Ureter (tissue), 1 donor: ENCODE results near the gene ISOC2. TPM values are rescaled to one million over a fixed set of nuclear protein-coding genes. Genes with fewer than 3 reads are reported as not detected.
"Not testable (repeated sequence)": the region's sequence is repeated elsewhere in the genome, so short reads cannot be mapped to it uniquely, and the experiment has no call there.

Experiments
- DNase-seq: peaks from one replicate; pipeline ENCODE4 v3.0.0-alpha.2; 2020; ENCODE audit warnings: low spot score
- total RNA-seq: library from RNA; stranded (reverse); gene quantifications from one replicate; pipeline ENCODE4 v1.2.4, GENCODE V29; 2023
- donor health status: DM: yes; HTN: yes; CAD: no.

ISOC2 gene
- total RNA-seq, 1 donor from 2014 or later: 48.4 TPM

DNA sequence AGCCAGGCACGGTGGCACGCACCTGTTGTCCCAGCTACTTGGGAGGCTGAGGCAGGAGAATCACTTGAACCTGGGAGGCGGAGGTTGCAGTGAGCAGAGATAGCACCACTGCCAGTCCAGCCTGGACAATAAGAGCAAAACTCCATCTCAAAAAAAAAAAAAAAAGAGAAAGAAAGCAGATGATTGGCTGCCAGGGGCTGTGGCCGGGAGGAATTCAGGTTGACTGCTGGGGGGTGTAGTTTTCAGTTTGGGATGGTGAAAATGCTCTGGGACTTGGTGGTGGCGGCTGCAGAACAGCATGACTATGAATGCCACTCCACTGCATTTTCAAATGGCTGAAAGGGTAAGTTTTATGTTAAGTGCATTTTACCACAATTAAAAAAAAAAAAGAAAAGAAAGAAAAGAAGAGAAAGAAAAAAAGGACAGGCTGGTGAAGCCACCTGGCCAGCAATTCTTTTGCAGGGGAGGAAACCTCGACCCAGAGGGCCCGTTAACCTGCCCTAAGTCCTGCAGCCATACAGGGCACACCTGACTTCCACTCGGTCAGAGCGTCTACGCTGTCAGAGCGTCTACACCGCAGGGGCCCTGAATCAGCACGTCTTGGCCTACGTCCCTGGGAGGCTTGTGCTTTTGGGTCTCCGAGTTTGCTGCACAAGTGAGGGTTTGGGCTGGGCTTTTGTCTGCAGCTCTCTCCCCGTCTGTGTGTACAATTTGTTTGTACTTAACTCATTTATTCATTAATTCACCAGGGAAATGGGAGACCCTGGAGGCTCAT lies 3.6 kb downstream of the ISOC2 start:
- DNase-seq: no peak

DNA sequence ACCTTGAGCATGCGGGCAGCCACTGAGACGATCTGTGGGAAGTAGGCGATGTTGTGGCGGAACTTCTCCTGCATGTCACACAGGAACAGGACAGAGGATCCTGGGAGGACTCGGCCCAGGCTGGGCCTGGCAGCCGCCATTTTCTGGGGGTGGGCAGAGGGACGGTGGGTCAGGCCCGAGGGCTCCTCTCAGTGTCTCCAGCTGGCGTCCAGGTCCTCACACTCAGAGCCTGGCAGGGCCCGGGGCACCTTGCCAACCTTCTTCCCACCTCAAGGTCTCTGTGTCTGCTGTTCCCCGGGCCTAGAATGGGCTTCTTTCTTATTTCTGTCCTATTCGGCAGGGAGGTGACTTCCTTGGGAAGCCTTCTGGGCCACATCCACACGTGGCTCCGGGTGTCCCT lies 5.1 kb downstream of the ISOC2 start:
- no peak for DNase-seq

DNA sequence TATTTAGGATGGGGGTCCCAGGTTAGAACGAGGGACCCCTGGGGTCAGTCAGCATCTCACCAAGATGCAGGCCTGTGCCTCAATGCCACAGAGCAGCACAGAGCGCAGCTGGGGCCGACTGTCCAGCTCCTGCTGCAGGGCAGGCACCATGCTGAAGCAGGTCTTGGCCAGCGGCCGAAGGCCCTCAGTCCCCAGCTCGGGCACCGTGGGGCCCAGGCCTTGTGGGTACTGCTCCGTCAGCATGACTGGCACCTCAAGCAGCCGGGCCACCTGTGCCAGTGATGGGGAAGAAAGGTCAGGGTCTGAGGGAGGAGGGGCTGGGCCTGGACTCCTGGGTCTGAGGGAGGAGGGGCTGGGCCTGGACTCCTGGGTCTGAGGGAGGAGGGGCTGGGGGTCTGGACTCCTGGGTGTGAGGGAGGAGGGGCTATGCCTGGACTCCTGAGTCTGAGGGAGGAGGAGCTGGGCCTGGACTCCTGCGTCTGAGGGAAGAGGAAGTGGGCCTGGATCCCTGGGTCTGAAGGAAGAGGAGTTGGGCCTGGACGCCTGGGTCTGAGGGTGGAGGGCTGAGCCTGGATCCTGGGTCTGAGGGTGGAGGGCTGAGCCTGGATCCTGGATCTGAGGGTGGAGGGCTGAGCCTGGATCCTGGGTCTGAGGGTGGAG lies 5.7 kb downstream of the ISOC2 start:
- DNase-seq: no peak

DNA sequence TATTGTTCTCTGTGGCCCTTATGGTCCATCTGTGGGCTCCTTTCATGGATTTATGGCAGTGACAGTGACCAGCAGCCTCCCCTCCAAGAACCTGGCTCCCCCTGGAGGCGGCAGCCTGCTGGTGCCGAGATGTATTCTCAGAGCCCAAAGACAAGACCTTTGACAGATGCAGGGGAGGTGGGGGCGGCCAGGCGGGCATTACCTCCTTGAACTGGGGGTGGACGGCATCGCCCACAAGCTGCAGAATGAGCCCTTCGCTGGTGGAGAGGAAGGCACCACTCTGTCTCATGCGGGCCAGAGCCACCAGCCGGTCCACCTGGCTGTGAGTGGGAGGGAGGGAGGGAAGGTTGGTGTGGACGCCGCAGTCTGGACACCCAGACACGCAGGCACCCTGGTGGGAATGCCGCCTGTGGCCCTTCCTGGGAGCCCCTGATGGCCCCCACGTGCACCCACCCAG lies 6.6 kb downstream of the ISOC2 start:
- no peak for DNase-seq

DNA sequence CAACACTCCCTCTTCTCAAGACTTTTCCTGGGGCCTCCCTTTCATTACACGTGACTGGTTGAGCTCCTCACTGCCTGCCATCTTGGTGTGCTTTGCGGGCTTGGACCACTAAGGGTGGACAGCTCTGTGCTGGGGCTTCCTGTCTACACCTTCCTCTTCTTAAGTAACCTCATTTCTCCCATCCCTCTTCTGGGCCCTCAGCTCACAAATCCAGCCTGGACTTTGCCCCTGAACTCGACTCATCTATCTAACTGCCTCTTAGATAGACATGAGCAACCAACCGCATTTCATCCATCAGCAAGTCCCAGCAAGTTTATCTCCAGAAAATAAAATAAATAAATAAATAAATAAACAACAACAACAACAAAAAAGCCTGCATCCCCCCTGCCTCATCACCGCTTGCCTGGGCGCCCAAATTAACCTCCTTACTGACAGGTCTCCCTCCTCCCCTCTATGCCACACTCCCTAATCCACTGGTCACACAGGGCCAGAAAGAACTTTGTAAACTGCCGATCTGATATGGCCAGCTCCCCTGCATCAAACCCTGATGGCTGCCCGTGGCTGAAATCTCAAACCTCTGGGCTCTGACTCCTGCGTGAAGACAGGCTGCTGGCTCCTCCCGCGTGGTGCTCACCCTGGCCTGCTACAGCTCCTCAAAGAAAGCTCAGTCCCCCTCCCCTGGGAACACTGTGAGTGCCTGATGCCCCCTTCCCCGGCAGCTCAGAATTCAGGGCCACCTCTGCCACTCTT lies 7.8 kb downstream of the ISOC2 start:
- no peak for DNase-seq

DNA sequence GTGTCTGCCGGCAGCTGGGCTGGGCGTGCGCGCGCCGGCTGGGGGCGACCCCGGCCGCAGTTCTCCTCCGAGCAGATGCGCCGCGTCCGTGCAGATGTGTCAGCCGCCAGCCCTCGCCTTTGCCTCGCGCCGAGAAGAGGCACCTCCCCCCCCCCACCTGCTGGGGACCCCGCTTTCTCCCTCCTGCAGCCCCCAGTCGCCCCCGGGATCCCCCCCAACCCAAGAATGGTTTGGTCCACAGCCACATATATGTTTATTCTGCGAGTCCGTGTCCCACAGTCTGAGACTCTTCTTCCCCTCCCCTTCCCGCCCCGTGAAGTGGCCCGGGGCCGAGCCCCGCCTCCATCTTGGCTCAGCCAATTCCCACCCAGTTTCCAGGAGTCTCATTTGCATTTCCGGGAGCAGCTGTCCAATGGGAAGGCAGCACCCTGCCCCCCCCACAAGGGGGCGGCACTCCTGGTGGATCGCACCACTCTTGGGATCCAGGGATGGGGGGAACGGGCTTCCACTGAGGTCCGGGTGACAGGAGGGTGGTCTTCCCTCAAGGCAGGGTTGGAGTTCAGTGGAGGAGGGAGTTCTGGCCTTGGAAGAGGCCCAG lies 8.6 kb downstream of the ISOC2 start:
- DNase-seq: no peak

DNA sequence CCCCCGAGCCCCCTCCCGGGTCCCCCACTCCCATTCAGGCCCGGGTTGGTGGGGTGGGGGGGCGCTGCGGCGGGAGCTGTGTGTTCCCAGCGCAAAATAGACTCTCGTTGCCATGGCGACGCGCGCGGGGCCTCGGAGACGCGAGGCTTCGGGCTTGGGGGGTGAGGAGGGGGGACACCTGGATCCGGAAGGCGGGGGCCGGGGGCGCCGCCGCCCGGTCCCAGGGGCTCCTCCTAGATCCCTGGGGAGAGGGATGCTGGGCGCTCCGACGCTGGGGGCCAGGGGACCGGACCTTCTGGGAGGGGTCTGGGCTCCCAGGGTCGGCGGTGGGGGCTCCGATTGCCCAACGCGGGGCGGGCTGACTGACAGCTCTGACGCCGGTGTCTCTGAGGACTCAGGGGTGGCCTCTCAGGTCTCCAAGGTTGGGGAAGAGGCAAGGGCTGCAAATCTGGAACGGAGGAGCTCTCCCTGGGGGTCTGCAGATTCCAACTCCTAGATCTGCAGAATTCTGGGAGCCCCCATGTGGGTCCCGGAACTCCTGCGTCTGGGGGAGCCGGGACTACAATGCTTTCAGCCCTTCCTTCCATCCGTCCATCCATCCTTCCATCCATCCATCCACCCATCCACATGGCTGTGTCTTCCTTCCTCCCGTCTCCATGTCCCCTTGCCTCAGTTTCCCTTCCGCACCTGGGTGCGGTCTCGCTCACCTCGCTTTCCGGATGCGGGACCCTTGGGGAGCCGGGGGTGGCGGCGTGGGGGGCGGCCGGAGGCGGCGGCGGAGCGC lies 9.3 kb downstream of the ISOC2 start:
- DNase-seq: no peak

DNA sequence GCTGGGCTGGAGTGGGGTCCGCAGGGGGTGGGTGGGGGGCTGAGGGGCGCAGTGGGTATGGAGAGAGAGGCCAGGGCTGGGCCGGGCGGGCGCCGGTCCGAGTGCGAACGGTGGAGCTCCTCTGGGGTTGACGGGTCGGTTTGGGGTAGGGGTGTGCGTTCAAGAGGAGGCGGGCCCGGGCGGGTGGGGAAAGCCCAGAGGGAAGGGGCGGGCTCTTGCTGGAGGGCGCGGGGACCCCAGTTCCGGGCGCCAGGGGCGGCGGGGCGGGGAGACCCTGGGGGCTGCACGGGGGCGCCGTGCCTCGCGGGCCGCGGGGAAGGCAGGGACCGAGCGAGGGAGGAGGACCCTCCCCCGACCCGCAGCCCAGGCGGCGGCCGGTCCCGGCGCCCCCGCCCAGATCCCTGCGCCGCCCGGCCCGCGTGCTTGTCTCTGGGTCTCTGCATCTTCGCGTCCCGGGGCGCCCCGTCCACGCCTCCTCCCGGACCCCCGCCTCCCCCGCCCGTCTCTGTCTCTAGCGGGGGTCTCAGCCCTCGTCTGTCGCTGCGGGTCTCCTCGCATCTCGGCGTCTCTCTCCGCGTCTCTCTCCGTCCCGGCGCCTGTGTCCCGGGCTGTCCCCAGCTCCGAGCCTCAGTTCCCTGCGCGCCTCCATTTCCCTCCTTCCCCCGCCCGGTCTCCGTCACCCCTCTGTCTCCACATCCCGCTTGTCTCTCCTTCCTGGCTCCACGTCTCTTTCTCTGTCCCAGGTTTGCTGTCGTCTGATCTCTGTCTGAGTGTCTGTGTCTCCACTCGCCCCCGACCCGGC lies 10.1 kb downstream of the ISOC2 start:
- no peak for DNase-seq

DNA sequence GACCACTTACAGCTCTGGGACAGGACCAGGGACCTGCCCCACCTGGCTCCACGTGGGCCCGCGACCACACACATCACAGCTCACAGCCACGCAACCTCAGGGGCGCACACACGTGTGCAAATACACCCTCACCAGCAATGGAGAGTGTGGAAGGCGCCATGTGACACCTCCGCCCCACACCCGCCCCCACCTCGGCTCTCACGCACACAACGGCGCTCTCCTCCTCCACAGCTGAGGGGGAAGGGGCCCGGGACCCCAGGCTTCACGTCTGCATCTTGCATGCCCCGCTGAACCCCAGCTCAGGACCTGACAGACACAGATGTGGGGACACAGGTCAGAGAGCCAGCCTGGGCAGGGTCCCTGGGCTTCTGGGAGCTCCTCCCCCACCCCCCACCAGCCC lies 12.0 kb downstream of the ISOC2 start:
- DNase-seq: no peak

DNA sequence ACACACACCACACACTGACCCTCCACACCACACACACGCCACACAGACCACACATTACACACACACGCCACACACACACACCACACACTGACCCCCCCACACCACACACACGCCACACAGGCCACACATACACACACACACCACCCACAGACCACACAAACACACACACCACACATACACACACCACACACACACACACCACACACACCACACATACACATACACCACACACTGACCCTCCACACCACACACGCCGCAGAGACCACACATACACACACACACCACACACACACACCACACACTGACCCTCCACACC lies 13.3 kb downstream of the ISOC2 start:
- not testable (repeated sequence) for DNase-seq

DNA sequence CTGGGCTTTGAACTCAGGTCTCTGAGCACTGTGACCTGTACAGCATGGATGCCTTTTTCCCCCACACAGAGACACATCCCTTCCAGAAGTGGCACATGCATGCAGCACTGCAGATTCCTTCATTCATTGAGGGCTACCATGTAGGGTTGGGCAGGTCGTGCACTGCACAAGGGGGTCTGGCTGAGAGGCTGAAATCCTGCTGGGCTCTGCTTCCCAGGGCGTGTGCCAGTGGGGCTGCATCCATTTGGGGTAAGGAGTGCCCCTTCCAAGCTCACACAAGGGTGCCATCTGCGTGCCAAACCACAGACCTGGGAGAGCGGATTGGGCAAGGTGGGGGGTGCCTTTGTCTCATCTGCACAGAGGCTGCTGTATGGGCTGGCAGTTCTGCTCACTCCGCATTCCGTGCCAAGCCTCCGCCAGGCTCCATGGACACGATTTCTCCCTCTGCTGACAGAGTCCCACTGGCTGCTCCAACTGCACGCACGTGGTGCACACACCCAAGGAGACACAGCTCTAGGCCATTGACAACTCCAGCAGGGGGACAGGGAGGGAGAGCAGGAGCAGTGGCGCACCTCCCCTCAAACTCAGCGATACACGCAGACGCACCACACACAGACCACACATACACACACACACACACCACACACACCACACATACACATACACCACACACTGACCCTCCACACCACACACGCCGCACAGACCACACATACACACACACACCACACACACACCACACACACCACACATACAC lies 13.8 kb downstream of the ISOC2 start:
- no peak for DNase-seq

DNA sequence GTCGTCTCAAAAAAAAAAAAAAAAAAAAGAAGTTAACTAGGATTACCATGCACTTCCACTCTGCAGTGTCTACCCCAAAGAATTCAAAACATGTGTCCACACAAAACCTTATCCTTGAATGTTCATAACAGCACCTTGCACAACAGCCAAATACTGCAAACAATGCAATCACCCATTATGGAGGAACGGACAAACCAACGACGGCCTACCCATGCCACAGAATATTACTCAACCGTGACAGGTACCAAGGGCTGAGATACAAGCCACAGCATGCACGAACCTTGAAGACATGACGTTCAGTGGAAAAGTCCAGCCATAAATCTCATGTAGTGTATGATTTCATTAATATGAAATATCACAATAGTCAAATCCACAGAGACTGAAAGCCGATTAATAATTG lies 15.4 kb downstream of the ISOC2 start:
- DNase-seq: peak; percentile 67

DNA sequence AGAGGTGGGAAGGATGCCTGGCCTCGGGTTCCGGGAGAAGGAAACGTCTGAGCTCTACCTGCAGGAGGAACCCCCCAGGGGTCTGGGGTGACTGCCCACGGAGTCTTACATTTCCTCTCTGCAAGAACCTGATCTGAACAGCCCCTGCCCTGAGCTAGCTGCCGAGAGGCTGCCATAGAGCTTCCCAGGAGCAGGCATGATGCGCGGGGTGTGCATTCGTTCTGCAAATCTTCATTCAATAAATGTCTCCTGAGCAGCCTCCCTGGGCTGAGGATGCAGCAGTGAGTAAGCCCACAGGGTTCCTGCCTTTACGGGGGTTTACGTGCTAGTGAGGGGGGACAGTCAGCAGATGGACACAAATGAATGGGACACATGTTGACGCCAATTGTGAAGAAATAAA lies 16.8 kb downstream of the ISOC2 start:
- no peak for DNase-seq

DNA sequence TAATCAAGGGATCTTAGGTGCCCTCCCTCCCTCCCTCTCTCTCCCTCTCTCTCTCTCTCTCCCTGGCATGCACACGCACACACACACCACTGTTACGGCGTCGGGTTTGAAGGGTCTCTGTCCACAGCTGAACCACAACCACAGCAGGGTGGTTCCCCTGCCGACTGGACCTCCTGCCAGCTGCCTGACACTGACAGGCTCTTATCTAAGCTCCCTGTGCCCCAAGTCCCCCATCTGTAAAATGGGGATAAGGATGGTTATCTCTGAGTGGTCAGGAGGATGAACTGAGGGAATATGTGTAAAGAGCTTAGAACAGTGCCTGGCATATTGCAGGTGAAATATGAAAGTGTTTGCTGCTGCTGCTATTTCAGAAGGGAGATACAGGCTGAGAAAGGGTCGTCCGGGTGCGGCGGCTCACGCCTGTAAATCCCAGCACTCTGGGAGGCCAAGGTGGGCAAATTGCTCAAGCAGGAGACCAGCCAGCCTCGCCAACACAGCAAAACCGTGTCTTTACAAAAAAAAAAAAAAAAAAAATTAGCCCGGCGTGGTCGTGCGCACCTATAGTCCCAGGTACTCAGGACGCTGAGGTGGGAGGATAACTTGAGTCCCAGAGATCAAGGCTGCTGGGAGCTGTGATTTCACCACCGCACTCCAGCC lies 17.5 kb downstream of the ISOC2 start:
- no peak for DNase-seq

DNA sequence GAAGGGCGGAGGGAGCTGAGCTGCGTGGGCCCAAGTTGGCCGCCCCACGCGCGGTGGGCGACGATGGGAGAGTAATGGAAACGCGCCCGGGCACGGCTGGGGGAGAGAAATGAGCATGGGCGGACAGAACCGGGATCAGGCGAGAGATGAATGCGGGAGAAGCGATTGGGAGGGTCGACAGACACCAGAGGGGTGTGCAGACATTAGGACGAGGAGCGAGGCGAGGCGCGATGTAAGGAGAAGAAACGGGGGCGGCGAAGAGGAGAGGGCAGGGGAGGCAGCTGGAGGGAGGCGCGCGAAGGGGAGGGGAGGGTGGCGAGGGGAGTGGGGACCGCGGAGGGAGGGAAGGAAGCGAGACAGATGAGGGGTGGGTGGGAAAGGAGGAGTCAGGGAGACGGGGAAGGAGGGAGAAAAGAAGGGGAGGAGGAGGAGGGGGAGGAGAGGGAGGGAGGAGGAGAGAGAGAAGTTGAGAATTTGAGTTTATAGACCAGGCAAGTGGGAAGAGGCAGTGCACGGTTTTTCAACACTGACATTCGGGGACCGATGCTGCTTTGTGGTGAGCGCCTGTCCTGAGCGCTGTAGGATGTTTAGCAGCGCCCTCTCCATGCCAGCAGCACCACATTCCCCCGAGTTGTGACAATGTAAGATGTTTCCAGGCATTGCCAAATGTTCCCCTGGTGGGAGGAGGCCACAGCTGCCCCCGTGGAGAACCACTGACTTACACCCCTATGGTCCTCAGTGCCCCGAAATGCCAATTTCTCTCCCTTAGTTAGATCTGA lies 18.2 kb downstream of the ISOC2 start, which contains the start of gene SHISA7:
Gene SHISA7 (minus strand): TSS at position 256 of the 779 bp plus-strand sequence. CDS start 437 bp downstream, outside the sequence.
- no peak for DNase-seq

DNA sequence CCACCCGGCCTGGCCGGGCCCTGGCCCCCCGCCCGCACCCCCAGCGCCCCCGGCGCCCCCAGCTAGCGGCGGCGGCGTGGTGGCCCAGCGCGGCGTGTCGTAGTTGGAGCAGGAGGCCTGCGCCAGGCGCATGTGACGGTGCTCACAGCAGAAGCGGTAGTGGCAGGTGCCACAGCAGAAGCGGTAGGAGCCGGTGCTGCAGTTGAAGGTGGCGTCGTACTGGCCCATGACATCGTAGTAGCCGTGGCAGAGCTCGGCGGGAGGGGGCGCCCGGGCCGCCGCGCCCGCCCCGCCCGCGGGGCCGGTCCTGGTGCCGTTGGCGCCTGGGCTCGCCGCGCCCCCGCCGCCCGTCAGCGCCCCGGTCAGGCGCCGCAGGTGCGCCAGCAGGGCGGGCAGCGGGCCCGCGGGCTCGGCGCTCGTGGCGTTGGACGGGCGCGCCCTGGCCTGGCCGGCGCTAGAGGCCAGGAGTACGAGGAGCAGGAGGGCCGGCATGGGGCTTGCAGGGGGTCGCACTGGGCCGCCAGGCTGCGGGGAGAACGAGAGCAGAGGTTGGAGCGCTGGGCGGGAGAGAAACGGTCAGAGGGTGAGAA lies 19.0 kb downstream of the ISOC2 start:
- DNase-seq: no peak

DNA sequence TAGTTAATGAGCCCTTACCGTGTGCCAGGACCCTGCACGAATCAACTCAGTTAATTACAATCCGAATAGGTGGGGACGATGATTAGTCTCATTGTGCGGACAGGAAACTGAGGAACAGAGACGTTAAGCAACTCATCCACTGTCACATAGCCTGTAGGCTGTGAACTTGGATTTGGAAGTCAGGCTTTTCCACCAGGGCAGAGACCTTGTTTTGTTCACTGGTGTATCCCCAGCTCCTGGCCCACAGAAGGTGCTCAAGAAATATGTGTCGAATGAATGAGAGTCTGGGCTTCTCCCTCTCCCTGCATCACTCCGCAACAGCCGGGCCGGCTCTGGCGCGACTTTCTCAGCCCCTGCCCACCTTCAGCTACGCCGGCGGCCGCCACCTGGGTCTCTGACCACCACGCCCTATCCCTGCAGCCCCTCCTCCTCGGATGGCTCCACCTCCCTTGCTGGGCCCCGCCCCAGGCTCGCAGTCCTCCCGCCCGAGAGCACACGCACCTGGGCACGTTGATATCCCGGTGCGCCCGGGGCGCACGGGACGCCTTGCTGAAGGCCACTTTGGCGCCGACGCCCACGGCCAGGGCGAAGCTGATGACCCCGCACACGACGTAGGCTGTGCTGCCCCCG lies 19.6 kb downstream of the ISOC2 start:
- DNase-seq: no peak

DNA sequence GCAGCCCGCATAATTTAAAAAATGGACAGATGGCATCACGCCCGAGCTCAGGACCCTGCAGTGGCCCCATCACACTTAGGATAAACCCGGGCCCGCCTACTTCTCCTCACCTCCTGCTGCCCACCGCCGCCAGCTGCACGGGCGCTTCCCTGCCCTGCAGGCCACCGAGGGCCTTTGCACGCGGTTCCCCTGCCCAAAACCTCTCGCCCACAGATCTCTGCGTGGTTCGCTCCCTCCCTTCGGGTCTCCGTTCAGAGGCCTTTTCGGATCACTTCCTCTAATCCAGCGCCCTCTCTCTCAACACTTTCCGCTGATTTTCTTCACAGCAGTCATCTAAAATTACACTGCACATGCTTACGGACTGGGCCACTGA lies 20.1 kb downstream of the ISOC2 start:
- DNase-seq: no peak
